Neural cell (in vitro differentiated cells): ENCODE results near the gene PDC. TPM values are rescaled to one million over a fixed set of nuclear protein-coding genes. Genes with fewer than 3 reads are reported as not detected.

Experiments
- H2AFZ ChIP-seq: fragments of 200-600, 300-800 bp; sonication (generic), shearing (Covaris generic); 2 replicates; pipeline ENCODE4 v1.6.0; 2014; ENCODE audit warnings: low read depth, mild to moderate bottlenecking, antibody characterized with exemption, low read length, moderate library complexity
- H3F3A ChIP-seq: fragments of 200-600 bp; shearing (Covaris generic); 2 replicates; pipeline ENCODE4 v1.6.1; 2016; ENCODE audit warnings: mild to moderate bottlenecking, moderate library complexity, mixed read lengths, antibody characterized with exemption, low read length; ENCODE audit not compliant: insufficient read depth, poor library complexity, severe bottlenecking
- H3K27ac ChIP-seq: fragments of 200-600, 300-800 bp; sonication (generic), shearing (Covaris generic); 2 replicates; pipeline ENCODE4 v1.5.1; 2014; ENCODE audit warnings: mild to moderate bottlenecking, low read length, moderate library complexity
- H3K27me3 ChIP-seq: fragments of 300-800, 200-600 bp; sonication (generic), shearing (Covaris generic); 2 replicates; pipeline ENCODE4 v1.6.0; 2014; ENCODE audit warnings: mild to moderate bottlenecking, low read depth, low read length, moderate library complexity; ENCODE audit not compliant: insufficient read depth
- H3K36me3 ChIP-seq: fragments of 300-800, 200-600 bp; sonication (generic), shearing (Covaris generic); 2 replicates; pipeline ENCODE4 v1.5.1; 2014; ENCODE audit warnings: mild to moderate bottlenecking, antibody characterized with exemption, low read length, moderate library complexity; ENCODE audit not compliant: insufficient read depth
- H3K4me2 ChIP-seq: fragments of 300-800, 200-600 bp; sonication (generic), shearing (Covaris generic); 2 replicates; pipeline ENCODE4 v1.6.0; 2014; ENCODE audit warnings: mild to moderate bottlenecking, low read length
- H3K4me3 ChIP-seq: fragments of 300-800, 200-600 bp; sonication (generic), shearing (Covaris generic); 2 replicates; pipeline ENCODE4 v1.5.1; 2014; ENCODE audit warnings: mild to moderate bottlenecking, low read length, moderate library complexity
- H3K79me2 ChIP-seq: fragments of 200-600 bp; shearing (Covaris generic); replicated peaks from 2 replicates; pipeline ENCODE4 v1.6.0; 2014; ENCODE audit warnings: mild to moderate bottlenecking, low read length, moderate library complexity; ENCODE audit not compliant: insufficient read depth
- H3K9ac ChIP-seq: fragments of 300-800, 200-600 bp; sonication (generic), shearing (Covaris generic); 2 replicates; pipeline ENCODE4 v1.6.1; 2016; ENCODE audit warnings: mild to moderate bottlenecking, low read length, mixed read lengths
- H3K9me2 ChIP-seq: fragments of 200-600 bp; shearing (Covaris generic); 2 replicates; pipeline ENCODE4 v1.6.1; 2016; ENCODE audit warnings: mild to moderate bottlenecking, low read length, mixed read lengths; ENCODE audit not compliant: insufficient read depth
- H3K9me3 ChIP-seq: fragments of 200-600, 300-800 bp; sonication (generic), shearing (Covaris generic); 2 replicates; pipeline ENCODE4 v1.6.1; 2016; ENCODE audit warnings: mild to moderate bottlenecking, mixed run types, low read length, moderate library complexity, mixed read lengths
- H4K20me1 ChIP-seq: fragments of 200-600 bp; shearing (Covaris generic); 2 replicates; pipeline ENCODE4 v1.6.1; 2016; ENCODE audit warnings: mild to moderate bottlenecking, mixed run types; ENCODE audit not compliant: insufficient read depth
- CTCF ChIP-seq: fragments of 450-650 bp; IDR thresholded peaks from 2 replicates; pipeline ENCODE4 v1.5.1; 2014; ENCODE audit warnings: antibody characterized with exemption, mild to moderate bottlenecking, moderate library complexity; ENCODE audit not compliant: poor library complexity, severe bottlenecking
- EP300 ChIP-seq: fragments of 450-650 bp; conservative IDR thresholded peaks from 2 replicates; pipeline ENCODE4 v1.6.1; 2014; ENCODE audit warnings: antibody characterized with exemption, mild to moderate bottlenecking, moderate library complexity; ENCODE audit not compliant: poor library complexity, severe bottlenecking
- EZH2 ChIP-seq: fragments of 200-600, 300-800 bp; shearing (Covaris generic), sonication (generic); IDR thresholded peaks from 2 replicates; pipeline ENCODE4 v1.6.1; 2014; ENCODE audit warnings: antibody characterized with exemption, low read length, borderline replicate concordance, mild to moderate bottlenecking; ENCODE audit not compliant: insufficient read depth, poor library complexity, severe bottlenecking
- MXI1 ChIP-seq: fragments of 450-650 bp; conservative IDR thresholded peaks from 2 replicates; pipeline ENCODE4 v1.6.1; 2014; ENCODE audit warnings: antibody characterized with exemption, mild to moderate bottlenecking; ENCODE audit not compliant: poor library complexity, severe bottlenecking
- POLR2AphosphoS5 ChIP-seq: IDR thresholded peaks from 2 replicates; pipeline ENCODE4 v1.6.1; 2012
- RAD21 ChIP-seq: fragments of 450-650 bp; conservative IDR thresholded peaks from 2 replicates; pipeline ENCODE4 v1.6.1; 2014; ENCODE audit warnings: antibody characterized with exemption, mild to moderate bottlenecking, moderate library complexity
- REST ChIP-seq: IDR thresholded peaks from 2 replicates; pipeline ENCODE4 v1.6.1; 2012; ENCODE audit warnings: borderline replicate concordance
- SMC3 ChIP-seq: fragments of 450-650 bp; conservative IDR thresholded peaks from 2 replicates; pipeline ENCODE4 v1.6.1; 2014; ENCODE audit warnings: antibody characterized with exemption, mild to moderate bottlenecking, moderate library complexity; ENCODE audit not compliant: poor library complexity
- TAF1 ChIP-seq: IDR thresholded peaks from 2 replicates; pipeline ENCODE4 v1.6.1; 2012; ENCODE audit warnings: low read depth
- polyA plus RNA-seq: library from polyadenylated mRNA; depleted of rRNA; stranded (reverse); fragments of >200 nt; gene quantifications from 2 replicates; pipeline ENCODE4 v1.2.3, GENCODE V29; 2014

PDC gene
- polyA plus RNA-seq, 1 donor from 2014 or later, result not detected

GRCh38 chr1:186446152-186446551, 14.8 kb downstream of the PDC start:
- no peaks in the 10 kb centered on the region for H3K36me3 ChIP-seq
- no peaks in the 10 kb centered on the region for H3K27me3 ChIP-seq
- H4K20me1 ChIP-seq, result no peaks in the 10 kb centered on the region
- H3F3A ChIP-seq, result no peaks in the 10 kb centered on the region
- no peaks in the 10 kb centered on the region for H3K9me3 ChIP-seq
- no peaks in the 10 kb centered on the region for H3K79me2 ChIP-seq
- H3K4me2 ChIP-seq, result no peak overlapping the region
- no peak overlapping the region for H3K4me3 ChIP-seq
- H3K27ac ChIP-seq, result no peak overlapping the region
- no peak overlapping the region for H2AFZ ChIP-seq
- H3K9ac ChIP-seq, result no peak overlapping the region
- TF ChIP-seq EZH2, result no peak
- TF ChIP-seq EP300, result no peak
- TF ChIP-seq CTCF, result no peak
- no peak for TF ChIP-seq REST
- no peak for TF ChIP-seq TAF1
- TF ChIP-seq POLR2AphosphoS5, result no peak
- TF ChIP-seq MXI1, result no peak
- no peak for TF ChIP-seq SMC3
- TF ChIP-seq RAD21, result no peak
- H3K9me2 ChIP-seq, result no peaks in the 10 kb centered on the region

GRCh38 chr1:186443638-186444037, 17.3 kb downstream of the PDC start:
- no peak overlapping the region for H3K9ac ChIP-seq
- no peaks in the 10 kb centered on the region for H4K20me1 ChIP-seq
- H3K4me3 ChIP-seq, result no peak overlapping the region
- no peaks in the 10 kb centered on the region for H3K79me2 ChIP-seq
- TF ChIP-seq POLR2AphosphoS5 (no peak), REST (no peak), EZH2 (no peak), CTCF (no peak), TAF1 (no peak), RAD21 (no peak), SMC3 (no peak), EP300 (no peak), MXI1 (no peak)
- H3K9me2 ChIP-seq, result no peaks in the 10 kb centered on the region
- no peak overlapping the region for H3K4me2 ChIP-seq
- no peak overlapping the region for H3K27ac ChIP-seq
- no peak overlapping the region for H2AFZ ChIP-seq
- H3K9me3 ChIP-seq, result no peaks in the 10 kb centered on the region
- H3F3A ChIP-seq, result no peaks in the 10 kb centered on the region
- no peaks in the 10 kb centered on the region for H3K36me3 ChIP-seq
- no peaks in the 10 kb centered on the region for H3K27me3 ChIP-seq
